Endothelial cell (in vitro differentiated cells): Measurements from ENCODE around the gene IFIT1B. TPM values are rescaled to one million over a fixed set of nuclear protein-coding genes. Genes with fewer than 3 reads are reported as not detected.
"Not testable (repeated sequence)": the region's sequence is repeated elsewhere in the genome, so short reads cannot be mapped to it uniquely, and the experiment has no call there.

Experiments used
- DNase-seq: peaks from one replicate; pipeline ENCODE4 v3.0.0; 2021; ENCODE audit warnings: low spot score
- H3K27ac Mint-ChIP-seq: one replicate; pipeline ENCODE4 v1.8.0; 2021; ENCODE audit warnings: mixed read lengths, inconsistent platforms; ENCODE audit not compliant: unreplicated experiment
- H3K27me3 Mint-ChIP-seq: one replicate; pipeline ENCODE4 v1.8.0; 2021; ENCODE audit warnings: mild to moderate bottlenecking, moderate library complexity, mixed read lengths, inconsistent platforms; ENCODE audit not compliant: unreplicated experiment
- H3K36me3 Mint-ChIP-seq: one replicate; pipeline ENCODE4 v1.8.0; 2021; ENCODE audit warnings: mild to moderate bottlenecking, low read depth, mixed read lengths, inconsistent platforms; ENCODE audit not compliant: unreplicated experiment
- H3K4me1 Mint-ChIP-seq: one replicate; pipeline ENCODE4 v1.8.0; 2021; ENCODE audit warnings: mild to moderate bottlenecking, mixed read lengths, inconsistent platforms; ENCODE audit not compliant: unreplicated experiment
- H3K4me3 Mint-ChIP-seq: one replicate; pipeline ENCODE4 v1.8.0; 2021; ENCODE audit warnings: mild to moderate bottlenecking, mixed read lengths, inconsistent platforms; ENCODE audit not compliant: unreplicated experiment
- H3K9me3 Mint-ChIP-seq: one replicate; pipeline ENCODE4 v1.8.0; 2021; ENCODE audit warnings: mixed read lengths, inconsistent platforms; ENCODE audit not compliant: unreplicated experiment
- CTCF ChIP-seq: fragments of 200-600 bp; sonication (generic); IDR thresholded peaks from one replicate; pipeline ENCODE4 v1.5.0; 2021; ENCODE audit warnings: antibody characterized with exemption; ENCODE audit not compliant: unreplicated experiment
- total RNA-seq: library from RNA; stranded (reverse); fragmentation: NEBNext Ultra II Directional; extraction: Animal tissue kit (Norgen Biotek cat#: 25700); gene quantifications from one replicate; pipeline ENCODE4 v1.2.1, GENCODE V29; 2021; ENCODE audit not compliant: unreplicated experiment

The IFIT1B gene
- total RNA-seq, 1 donor from 2014 or later: not detected

GRCh38 chr10:89389254-89389653 lies 11.4 kb downstream of the IFIT1B start:
- Mint-ChIP-seq H3K27me3 (peaks cover 2% of the 10 kb centered on the region), H3K9me3 (no peaks in the 10 kb centered on the region), H3K27ac (no peak overlapping the region), H3K4me3 (no peak overlapping the region), H3K36me3 (no peaks in the 10 kb centered on the region), H3K4me1 (peaks cover 8% of the 10 kb centered on the region)
- no peak for DNase-seq
- TF ChIP-seq CTCF: no peak

DNA sequence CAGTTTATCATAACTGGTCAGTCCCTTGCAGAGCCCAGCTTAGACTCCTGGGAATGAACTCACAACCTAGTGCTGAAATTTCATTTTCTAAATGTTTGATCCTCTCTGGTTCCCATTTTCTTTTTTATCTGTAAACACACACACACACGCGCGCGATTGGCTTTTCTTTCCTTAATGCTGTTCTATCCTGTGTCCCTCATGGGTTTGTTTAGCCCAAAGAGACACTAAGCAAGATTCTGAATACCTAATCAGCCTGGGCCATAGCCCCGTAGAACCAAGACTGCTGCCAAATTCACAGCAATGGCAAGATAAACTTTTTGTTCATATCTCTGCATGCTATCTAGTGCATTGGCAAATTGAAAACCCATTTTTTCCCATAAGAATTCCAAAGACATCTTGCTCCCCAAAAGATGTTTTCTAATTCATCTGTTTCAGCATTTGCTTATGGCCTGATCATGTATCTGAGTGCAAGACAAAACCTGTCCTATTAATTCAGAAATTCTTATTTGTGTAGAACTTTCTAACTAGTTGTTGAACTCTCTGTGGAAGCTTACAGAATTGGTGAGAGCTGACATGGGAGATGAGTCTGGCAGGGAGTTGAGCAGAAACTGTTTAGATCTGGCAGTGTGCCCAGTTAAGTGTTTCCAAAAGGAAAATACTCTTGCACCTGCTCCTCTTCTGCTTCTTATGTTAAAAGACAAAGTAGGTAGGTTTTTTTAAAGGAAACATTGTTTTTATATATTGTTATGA lies 12.8 kb downstream of the IFIT1B start:
- Mint-ChIP-seq H3K4me3 (no peak overlapping the region), H3K36me3 (no peaks in the 10 kb centered on the region), H3K27me3 (peaks cover 2% of the 10 kb centered on the region), H3K27ac (no peak overlapping the region), H3K4me1 (peaks cover 3% of the 10 kb centered on the region), H3K9me3 (no peaks in the 10 kb centered on the region)
- no peak for TF ChIP-seq CTCF
- DNase-seq: no peak

- not testable (repeated sequence) for H3K27me3 Mint-ChIP-seq, H3K4me1 Mint-ChIP-seq, H3K4me3 Mint-ChIP-seq, H3K9me3 Mint-ChIP-seq, DNase-seq, H3K36me3 Mint-ChIP-seq, H3K27ac Mint-ChIP-seq
Measured at GRCh38 chr10:89391226-89391576, 13.3 kb downstream of the IFIT1B start.

GRCh38 chr10:89391907-89392756 lies 14.3 kb downstream of the IFIT1B start, which contains the start of gene IFIT1:
Gene IFIT1 (plus strand): TSS chr10:89392623. CDS start chr10:89392713, 90 bp downstream.
- DNase-seq: no peak
- no peak for TF ChIP-seq CTCF
- peaks cover 3% of the 10 kb centered on the region for H3K4me1 Mint-ChIP-seq
- H3K27ac Mint-ChIP-seq: no peak within 1 kb of the TSS
- peak within 1 kb of the TSS; percentile 81 for H3K4me3 Mint-ChIP-seq
- no peaks in the 10 kb centered on the region for H3K36me3 Mint-ChIP-seq
- H3K27me3 Mint-ChIP-seq: peaks cover 2% of the 10 kb centered on the region
- no peaks in the 10 kb centered on the region for H3K9me3 Mint-ChIP-seq

DNA sequence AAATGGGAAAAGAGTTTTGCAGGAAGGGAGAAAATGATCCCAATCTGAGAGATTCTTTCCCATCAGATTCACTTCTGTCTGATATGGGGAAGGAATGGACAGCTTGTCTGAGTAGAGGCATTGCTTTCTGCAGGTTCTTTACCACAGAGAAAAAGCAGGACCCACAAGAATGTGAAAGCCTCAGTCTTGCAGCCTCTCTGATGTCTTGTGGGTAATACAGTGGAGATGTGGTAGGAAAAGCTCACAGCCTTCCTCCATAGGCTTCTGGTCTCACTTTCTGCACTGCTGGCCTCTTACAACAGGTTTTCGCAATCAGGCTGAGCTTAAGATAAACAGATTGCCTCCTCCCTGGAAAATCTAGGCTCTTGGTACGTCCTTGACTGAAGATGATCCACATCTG lies 15.1 kb downstream of the IFIT1B start:
- Mint-ChIP-seq H3K27ac (no peak overlapping the region), H3K4me1 (peaks cover 3% of the 10 kb centered on the region), H3K27me3 (peaks cover 2% of the 10 kb centered on the region), H3K36me3 (no peaks in the 10 kb centered on the region), H3K4me3 (no peak overlapping the region), H3K9me3 (no peaks in the 10 kb centered on the region)
- no peak for TF ChIP-seq CTCF
- DNase-seq: no peak
